GM12892 (cell line): Measurements from ENCODE around the gene KITLG.
"Not testable (repeated sequence)": the region's sequence is repeated elsewhere in the genome, so short reads cannot be mapped to it uniquely, and the experiment has no call there.

Source experiments
- DNase-seq: peaks from one replicate; pipeline ENCODE4 v3.0.0; 2011; ENCODE audit not compliant: insufficient read length
- FAIRE-seq: peaks from 2 replicates; lab custom pipeline; 2011; peaks lifted over from hg19 to GRCh38; lab: Jason Lieb, UNC
- POLR2A ChIP-seq: IDR thresholded peaks from 2 replicates; pipeline ENCODE4 v1.6.1; 2011; ENCODE audit warnings: low read depth, low read length, control low read depth
- POLR2AphosphoS5 ChIP-seq: IDR thresholded peaks from 2 replicates; pipeline ENCODE4 v1.6.1; 2011; ENCODE audit warnings: low read depth, low read length, control low read depth
- TAF1 ChIP-seq: IDR thresholded peaks from 2 replicates; pipeline ENCODE4 v1.6.1; 2011; ENCODE audit warnings: low read depth, mild to moderate bottlenecking, control low read depth, low read length, borderline replicate concordance

Gene KITLG

DNA sequence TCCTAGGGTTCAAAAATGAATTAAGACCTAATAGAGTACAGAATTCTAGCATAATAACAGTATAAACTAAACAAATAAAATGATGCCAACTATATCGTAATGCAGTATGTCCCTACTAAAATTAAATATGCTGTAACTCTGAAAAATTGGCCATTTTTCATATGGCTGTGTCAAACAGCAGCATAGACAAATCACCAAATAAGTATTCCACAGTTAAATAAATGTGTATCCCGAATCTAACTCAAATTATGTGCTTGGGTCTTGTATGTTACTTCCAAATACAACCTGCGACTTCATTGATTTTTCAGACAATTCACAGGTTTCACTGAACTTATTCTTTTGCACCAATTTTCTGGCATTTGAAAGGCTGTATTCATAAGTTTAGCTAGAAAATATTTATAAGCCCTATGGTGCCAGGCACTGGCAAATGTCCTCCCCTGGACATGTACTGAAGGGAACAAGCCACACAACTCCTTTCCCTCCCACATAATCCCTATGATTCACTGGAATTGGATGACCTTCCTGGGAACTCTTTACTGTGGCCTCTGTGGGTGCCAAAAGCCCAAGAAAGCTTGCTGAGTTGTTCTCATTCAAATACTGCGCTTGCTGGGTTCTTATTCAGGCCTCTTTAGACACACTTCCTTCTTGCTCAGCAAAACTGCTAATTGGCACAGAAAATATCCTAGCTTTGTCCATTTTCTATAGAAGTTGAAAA is 108.8 kb downstream of the KITLG start:
- no peak for DNase-seq

DNA sequence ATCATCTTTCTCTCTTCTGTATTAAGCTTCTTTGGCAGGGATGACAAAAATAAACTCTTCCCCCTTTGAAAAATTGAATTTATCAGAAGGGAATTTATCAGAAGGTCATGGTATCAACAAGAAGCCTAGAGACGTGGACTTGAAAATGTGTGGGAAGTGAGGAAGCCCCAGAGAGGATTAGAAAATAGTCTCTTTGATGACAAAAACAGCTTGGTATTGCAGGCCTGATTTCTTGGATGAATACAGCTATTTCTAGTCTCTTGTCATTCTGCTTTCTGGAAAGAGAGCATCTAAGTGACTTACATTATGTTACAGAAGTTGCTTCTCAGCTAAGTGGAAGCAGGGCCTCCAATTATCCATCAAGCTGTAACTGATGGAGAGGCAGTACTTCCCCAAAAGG is 111.1 kb downstream of the KITLG start:
- DNase-seq: no peak
- TF ChIP-seq TAF1 (no peak), POLR2A (no peak)
- FAIRE-seq: no peak

More for the DNA sequence above, 108.8 kb downstream of the KITLG start:
- no peak for TF ChIP-seq TAF1
- no peak for TF ChIP-seq POLR2AphosphoS5
- no peak for TF ChIP-seq POLR2A
- FAIRE-seq: no peak

DNA sequence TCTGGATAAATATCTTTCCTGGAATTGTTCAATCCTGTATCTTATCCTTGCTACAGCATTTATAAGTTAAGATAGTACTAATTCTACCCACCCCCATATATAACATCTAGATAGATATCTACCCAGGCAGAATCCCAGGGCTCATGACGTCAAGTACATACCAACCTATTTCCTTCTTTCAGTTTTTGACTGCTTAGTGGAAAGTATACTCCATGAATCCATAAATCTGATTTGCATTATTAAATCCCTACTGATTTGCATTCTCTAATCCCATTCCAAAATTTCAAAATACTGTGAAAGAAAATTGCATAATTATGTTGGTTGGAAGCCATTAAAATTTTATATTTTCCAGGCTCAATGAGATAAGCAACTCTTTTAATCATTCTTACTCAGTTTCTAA is 111.7 kb downstream of the KITLG start:
- FAIRE-seq (no peak), DNase-seq (no peak)
- TF ChIP-seq POLR2AphosphoS5 (no peak), TAF1 (no peak), POLR2A (no peak)

DNA sequence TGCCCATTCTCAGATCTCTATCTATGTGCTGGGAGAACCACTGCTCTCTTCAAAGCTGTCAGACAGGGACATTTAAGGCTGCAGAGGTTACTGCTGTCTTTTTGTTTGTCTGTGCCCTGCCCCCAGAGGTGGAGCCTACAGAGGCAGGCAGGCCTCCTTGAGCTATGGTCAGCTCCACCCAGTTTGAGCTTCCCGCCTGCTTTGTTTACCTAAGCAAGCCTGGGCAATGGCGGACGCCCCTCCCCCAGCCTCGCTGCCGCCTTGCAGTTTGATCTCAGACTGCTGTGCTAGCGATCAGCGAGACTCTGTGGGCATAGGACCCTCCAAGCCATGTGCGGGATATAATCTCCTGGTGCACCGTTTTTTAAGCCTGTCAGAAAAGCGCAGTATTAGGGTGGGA is 113.6 kb downstream of the KITLG start:
- not testable (repeated sequence) for DNase-seq

DNA sequence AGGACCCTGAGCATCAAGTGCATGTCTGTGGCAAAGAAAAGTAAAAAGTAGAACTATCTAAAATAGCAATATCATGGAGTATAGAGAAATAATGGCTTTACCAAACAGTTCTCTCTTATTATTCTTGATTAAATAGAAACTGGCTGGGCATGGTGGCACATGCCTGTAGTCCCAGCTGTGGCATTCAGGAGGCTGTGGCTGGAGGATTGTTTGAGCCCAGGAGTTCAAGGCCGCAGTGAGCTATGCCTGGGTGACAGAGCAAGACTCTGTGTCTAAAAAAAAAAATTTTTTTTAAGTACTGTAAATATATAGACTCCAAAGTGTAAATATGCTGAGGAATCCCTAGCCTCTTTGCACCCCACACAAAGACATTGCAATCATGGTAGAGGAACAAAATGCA is 121.9 kb downstream of the KITLG start:
- TF ChIP-seq POLR2A: no peak
- TF ChIP-seq POLR2AphosphoS5: no peak
- no peak for TF ChIP-seq TAF1
- FAIRE-seq (no peak), DNase-seq (no peak)

More for the DNA sequence above, 113.6 kb downstream of the KITLG start:
- FAIRE-seq: not testable (repeated sequence)

DNA sequence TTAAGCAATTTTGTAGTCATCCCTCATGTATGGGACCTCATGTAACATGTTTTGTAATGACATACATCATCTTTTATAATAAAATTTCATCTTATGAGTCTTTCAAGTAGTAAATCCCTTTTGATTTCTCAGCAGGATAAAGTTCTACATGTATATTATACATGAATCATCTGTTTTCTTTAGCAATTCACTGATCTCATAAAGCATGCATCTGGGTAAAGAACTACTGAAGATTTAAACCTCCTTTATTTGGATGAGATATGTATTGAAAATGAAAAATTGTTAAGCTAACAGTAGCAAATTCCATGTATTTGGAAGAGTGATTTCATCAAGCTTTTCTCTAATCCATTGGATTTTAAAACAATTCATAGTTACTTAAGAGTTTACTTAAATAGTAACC is 126.9 kb downstream of the KITLG start:
- DNase-seq (no peak), FAIRE-seq (no peak)
- TF ChIP-seq POLR2A (no peak), TAF1 (no peak), POLR2AphosphoS5 (no peak)

DNA sequence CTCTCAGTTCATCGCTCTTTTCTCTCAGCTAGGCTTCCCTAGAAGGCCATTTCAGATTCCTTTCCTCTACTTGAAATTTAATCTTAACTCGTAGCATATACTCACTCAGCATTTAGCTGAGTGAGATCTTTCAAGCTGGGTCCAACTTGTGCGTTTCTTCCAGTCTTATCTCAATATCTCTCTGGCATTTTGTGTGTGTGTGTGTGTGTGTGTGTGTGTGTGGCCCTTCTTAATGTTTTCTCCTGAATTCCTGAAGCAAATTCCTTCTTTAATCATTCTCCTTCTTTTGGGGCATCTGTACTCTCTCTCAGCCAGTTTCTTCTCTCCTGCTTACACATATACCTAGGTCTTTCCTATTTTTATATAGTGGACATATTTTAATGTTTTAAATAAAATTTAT is 129.1 kb downstream of the KITLG start:
- DNase-seq (no peak), FAIRE-seq (no peak)
- TF ChIP-seq TAF1 (no peak), POLR2AphosphoS5 (no peak), POLR2A (no peak)

DNA sequence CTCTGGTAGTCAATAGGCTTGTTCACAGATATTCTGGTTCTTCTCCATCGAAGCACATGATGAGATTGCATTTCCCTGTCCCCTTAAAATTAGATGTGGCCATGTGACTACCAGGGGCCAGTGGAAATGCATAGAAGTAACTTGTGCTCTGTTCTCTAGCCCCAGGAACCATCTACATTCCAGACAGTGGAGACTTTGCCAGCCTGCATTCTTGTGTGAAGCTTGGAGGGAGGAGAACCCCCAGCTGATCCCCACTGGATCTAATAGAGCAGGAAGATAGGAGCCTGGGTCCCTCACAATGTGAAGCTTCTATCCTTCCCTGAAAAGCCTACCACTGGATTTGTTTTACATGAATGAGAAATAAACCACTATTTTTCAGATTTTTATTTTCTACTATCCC is 130.1 kb downstream of the KITLG start:
- DNase-seq (no peak), FAIRE-seq (no peak)
- TF ChIP-seq POLR2A (no peak), POLR2AphosphoS5 (no peak), TAF1 (no peak)

DNA sequence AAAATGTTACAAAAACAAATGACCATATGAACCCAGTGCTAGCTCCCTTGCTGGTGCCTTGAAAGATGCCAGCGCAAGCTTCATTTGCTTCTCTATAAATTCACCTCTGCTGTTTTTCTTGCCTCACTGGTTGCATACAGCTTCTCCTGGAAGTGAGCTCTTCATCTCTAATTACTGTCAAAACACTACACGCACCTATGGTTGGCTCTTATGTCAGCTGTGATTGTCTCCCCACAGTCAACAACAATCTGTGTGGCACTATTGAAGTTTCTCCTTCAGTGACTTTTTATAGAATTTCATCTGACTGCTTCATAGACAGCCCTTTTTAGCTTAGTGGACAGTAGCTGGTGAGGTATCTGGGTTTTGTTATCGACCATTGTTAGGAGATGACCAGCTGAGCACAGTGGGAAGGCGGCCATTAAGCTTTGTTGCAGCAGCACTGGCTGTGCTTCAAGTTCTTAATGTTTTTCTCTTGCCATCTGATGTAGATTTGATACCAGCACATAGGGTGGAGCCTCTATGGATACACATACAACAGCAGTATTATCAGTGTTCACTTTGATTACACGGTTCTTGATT is 131.8 kb downstream of the KITLG start:
- TF ChIP-seq POLR2AphosphoS5: no peak
- TF ChIP-seq POLR2A: no peak
- TF ChIP-seq TAF1: no peak
- DNase-seq (no peak), FAIRE-seq (no peak)

DNA sequence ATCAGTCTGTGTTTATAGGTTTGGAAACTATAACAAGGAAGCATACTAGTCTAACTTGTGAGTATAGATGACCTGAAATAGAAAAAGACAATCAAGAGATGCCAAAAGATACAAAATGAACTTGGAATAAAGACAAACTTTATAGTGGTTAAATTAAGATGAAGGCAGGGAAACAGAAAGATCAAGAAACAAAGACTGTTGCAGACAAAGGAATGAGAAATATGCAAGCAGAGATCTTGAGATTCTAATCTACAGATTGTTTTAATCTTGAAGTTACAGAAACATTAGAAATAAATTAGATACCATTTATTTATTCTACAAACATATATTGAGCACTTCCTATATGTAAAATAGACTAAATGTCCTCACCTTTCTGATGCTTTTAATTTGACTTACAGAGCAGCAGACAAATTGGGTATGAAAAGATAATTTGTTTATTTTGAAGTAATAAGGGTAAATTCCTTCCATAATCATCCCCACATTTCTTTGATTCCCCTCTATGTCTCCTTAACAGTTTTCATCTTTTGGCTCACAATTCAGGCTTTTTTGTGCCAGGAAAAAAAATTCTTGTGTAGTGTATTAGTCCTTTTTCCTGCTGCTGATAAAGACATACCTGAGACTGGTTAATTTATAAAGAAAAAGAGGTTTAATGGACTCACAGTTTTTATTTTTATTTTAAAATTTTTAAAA is 134.4 kb downstream of the KITLG start:
- no peak for TF ChIP-seq POLR2A
- no peak for TF ChIP-seq POLR2AphosphoS5
- TF ChIP-seq TAF1: no peak
- DNase-seq (no peak), FAIRE-seq (no peak)

DNA sequence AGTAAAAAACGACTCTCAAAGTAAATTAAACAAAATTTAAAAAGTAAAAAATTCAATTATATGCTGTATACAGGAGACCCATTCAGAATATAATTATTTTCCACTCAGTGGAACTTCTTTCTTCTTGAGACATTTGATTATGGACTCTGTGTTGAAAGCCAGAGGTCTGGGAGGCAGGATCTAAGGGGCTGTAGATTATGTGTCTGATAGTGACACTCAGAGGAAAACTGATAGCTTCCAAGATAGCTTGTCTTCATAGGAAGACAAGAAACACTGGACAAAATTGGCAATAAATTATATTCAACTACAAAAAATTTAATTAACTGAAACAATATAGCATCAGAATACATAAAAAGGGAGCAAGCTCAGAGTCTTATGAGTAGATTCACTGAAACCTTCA is 135.8 kb downstream of the KITLG start:
- TF ChIP-seq TAF1 (no peak), POLR2AphosphoS5 (no peak), POLR2A (no peak)

More for the DNA sequence above, 135.8 kb downstream of the KITLG start:
- no peak for FAIRE-seq
- DNase-seq: no peak
